Left colon (tissue), 2 donors: ENCODE data around the gene HCFC1. TPM values are rescaled to one million over a fixed set of nuclear protein-coding genes. Genes with fewer than 3 reads are reported as not detected.

Source experiments
- ATAC-seq: fragments of 200-7000 bp; cut with Tn5 transposase; one replicate; pipeline ENCODE4 v1.9.1; 2020; ENCODE audit warnings: mild to moderate bottlenecking, moderate library complexity
- DNase-seq, 2 donors: peaks; one replicate each; pipeline ENCODE4 v3.0.0-alpha.2; 2020
- intact Hi-C, 2 donors: fragments of 100-400 bp; cut with DNase I in 1 of 2; cut with micrococcal nuclease in 1 of 2; formaldehyde crosslinking; loops; one replicate each; pipeline versions ENCODE4 v1.11.2 to v1.14.0; 2022; cut with DNase I, micrococcal nuclease
- total RNA-seq, 2 donors: library from RNA; stranded (reverse); fragmentation: NEBNext Ultra II Directional; extraction: Animal tissue kit (Norgen Biotek cat#: 25700); gene quantifications; one replicate each; pipeline ENCODE4 v1.2.1, GENCODE V29; 2021
- donor health status: DM: no; HTN: no; CAD: no.
- donor health status: DM: yes; HTN: yes; CAD: no.

HCFC1 gene
- total RNA-seq, 2 donors from 2014 or later, result 31.9 to 47.9 TPM

DNA sequence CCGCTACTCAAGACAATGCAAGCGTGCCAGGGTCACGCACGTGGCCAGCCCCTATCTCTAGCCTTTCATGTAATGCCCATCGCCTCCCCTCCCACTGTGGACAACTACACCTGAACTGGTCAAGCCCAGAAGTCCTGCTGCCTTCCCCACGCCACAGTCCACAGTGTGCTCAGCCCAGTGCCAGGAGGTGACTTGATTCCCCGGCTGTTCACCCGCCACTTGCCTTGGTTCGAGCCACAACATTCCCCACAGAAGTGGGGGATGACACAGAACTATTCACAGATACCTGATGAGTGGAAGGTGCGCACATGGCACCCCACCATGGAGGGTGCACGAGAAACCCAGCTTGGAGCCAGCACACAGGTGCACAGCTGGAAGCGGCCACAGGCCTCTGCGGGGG is 52.3 kb downstream of the HCFC1 start:
- no peak for DNase-seq
- intact Hi-C loops, result no loop called here
- ATAC-seq, result no peak

DNA sequence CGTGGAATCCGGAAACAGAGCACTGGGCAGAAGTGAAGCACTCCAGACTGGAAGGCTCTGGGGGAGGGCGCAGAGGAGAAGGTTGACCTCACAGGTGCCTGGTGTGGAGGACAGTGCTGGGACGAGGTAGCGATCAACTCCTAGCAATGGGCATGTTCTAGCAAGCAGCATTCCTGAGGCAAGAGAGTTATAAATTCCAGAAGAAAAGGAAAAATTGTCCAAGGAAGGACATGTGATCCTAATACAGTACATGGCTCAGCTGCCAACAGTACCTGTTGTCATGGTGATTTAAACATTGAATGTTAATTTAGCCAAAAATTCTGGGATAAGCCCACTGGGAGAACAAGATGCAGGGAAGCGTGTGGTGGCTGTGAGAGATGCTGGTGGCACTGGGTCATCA is 53.7 kb downstream of the HCFC1 start:
- no peak for ATAC-seq
- intact Hi-C loops, result no loop called here
- no peak for DNase-seq

DNA sequence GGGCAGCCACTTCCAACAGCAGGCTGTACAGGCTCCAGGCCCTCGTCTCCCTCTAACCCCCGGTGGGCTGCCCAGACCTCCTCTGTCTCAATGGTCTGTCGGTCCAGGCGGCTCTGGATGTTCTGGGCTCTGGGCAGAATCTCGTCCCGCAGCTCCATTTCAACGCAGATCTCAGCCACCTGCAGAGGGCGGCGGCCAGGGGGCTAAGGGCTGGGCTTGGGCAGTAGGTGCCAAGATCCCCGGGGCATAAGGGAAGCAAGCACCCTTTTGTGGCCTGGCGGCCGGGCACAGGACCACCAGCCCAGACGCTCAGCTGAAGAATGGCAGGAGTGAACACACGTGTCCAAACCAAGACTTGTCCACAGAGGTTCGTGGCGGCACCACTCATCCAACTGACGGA is 57.9 kb downstream of the HCFC1 start:
- DNase-seq, result no peak
- intact Hi-C loops, result no loop called here
- ATAC-seq, result no peak

DNA sequence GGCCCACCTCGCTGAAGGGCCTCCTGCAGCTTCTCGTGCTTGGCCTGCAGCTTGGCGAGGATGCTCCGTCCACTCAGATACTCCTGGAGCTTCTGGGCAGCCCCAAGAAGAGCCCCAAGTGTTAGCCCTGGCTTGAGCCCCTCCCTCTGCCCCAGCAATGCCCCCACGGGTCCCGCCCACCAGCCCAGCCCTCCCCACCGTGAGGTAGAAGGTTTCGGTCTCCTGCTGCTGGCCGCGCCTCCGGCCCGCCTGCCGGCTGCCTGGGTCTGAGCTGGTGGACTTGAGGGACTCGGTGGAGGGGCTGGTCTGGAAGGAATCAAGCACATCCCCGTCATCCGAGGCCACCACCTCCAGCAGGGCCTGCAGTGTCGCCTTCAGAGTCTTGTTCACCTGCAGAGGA is 58.4 kb downstream of the HCFC1 start:
- DNase-seq, result no peak
- intact Hi-C loops, result no loop called here
- ATAC-seq, result no peak

DNA sequence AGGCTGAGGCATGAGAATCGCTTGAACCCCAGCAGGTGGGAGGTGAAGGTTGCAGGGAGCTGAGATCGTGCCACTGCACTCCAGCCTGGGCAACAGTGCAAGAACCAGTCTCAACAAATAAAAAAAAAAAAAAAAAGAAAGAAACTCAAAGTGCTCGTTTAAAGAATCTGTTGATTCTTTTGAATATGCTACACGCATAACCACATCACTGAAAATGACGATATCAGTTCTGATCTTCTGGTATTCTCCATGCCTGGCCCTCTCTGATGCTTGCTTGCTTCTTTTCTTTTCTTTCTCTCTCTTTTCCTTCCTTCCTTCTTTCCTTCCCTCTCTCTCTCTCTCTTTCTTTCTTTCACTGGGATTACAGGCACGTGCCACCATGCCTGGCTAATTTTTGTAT is 59.8 kb downstream of the HCFC1 start:
- DNase-seq (no peak), ATAC-seq (no peak)
- intact Hi-C loops, result no loop called here

DNA sequence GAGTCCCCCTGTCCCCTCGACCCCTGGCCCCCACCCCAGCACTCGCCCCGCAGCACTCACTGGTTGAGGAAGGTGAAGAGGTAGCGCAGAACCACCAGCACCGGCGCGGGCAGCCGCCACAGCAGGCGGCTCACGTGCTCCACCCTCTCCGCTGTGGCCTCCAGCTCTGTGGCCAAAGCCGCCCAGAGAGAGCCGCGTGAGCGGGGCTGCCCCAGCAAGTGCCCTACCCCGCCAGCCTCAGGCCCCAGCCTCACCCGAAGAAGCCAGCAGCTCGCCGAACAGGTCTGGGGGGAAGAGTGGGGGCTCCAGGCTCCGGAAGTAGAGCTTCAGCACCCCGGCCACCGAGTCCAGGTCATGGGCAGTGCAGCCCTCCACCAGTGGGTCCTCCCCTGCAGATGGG is 61.2 kb downstream of the HCFC1 start:
- ATAC-seq (no peak), DNase-seq (peak in 1 of 2 donors; percentile 23)
- intact Hi-C loops, result no loop called here

DNA sequence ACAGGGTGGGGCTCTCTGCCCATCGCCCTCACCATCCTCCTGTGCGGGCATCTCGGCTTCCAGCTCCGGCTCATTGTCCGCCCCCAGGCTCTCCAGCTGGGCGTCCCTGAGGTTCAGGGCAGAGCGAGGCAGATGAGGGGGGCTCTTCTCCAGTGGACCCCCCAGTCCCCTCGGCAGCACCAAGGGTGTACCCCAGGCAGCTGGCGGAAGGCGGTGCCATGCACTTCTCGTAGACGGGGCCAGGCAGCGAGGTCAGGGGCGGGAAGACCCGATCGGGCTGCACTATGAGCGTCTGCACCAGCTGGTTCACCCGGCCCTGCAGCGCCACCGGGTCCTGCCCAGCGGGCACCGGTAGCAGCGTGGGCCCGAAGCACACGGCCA is 61.6 kb downstream of the HCFC1 start:
- ATAC-seq (no peak), DNase-seq (no peak)
- intact Hi-C loops, result no loop called here

DNA sequence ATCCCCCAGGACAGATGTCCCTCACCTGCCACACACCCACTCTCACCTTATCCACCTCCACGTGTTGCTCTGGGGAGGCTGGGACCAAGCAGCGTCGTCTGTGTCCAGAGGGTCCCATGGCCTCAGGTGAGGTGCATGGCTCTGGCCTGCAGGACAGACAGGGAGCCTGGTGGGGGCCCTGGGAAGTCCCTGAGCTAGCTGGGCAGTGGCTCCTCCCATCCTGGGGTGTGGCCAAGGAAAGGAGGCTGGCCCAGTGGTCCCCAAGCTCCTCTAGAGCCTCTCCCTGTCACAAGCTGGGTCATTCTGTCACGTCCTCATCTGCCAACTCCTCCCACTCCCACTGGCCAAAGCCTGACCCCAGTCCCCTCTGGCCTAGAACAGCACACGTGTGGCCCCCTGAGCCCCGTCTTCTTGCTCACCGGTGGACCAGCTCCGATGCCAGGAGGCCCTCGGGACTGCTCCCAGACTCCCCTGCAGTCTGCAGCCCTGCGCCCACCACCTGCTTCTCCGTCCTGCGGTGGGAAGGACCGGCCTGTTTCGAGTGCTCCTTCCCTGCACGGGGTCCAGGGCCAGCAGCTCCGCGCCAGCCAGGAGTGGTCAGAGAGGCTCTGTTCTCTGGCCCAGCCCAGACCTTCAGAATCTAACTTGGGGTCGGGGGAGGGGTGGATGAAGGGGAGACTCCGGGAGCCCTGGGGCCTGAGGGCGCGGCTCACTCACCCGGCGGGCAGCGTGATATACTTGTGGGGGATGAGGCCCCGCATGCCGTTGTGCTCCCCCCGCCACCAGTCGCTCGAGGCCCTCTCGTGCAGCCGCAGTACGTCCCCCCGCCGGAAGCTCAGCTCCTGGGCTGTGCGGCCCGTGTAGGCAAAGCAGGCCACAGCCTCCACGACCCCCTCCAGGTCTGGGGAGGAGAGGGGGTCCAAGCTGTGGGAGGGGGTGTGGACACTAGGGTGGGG is 62.3 kb downstream of the HCFC1 start:
- intact Hi-C loops, result no loop called here
- ATAC-seq, result no peak
- peak in 1 of 2 donors; percentile 20 for DNase-seq

DNA sequence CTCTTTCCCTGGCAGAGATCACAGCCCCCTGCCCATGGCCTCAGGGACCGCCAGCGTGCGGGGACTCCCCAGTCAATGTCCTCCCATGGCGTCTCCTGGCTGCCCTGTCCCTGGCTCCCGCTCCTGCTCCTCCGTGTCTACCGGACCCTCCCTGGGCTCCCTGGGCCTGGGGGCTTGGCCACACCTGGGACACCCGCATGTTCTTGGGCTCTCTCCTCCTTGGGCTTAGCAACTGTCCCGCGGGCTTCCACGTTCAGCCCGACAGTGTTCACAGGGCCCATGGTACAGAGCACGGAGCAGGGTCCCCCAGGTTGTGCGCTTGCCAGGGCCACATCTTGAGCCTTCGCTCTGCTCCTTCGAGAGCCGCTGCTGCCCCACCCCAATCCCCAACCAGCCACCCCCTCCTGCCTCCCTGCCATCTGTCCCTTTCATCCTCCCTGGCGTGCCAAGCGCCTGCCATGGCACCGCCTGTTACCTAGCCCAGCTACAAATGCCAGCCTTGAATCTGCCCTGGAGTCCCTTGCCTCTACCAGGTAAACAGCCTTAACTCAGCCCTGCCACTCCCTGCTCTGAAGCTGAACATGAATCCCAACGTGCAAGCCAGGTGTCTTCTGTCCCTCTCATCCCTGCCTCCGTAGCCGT is 63.3 kb downstream of the HCFC1 start:
- intact Hi-C loops, result no loop called here
- ATAC-seq (no peak), DNase-seq (peak in 1 of 2 donors; percentile 19)

DNA sequence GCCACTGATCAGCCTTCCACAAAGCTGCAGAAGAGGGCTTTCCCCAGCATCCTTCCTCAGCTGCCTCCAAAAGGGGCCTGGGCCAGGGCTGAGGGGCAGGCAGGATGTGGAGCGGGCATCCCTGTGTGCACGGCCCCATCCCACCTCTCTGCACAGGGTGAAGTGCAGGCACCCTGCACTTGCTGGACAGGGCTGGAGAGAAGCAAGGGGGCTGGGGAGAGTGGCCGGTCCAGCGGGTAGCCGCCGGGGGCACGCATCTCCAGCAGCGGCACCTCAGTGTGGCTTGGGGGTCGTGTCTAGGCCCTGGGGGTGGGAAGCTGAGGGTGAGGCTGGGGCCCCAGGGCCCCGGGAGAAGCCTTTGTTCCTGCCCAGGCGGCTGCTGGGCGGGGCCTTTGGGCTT is 64.2 kb downstream of the HCFC1 start:
- DNase-seq, result no peak
- no peak for ATAC-seq
- intact Hi-C loops, result no loop called here

DNA sequence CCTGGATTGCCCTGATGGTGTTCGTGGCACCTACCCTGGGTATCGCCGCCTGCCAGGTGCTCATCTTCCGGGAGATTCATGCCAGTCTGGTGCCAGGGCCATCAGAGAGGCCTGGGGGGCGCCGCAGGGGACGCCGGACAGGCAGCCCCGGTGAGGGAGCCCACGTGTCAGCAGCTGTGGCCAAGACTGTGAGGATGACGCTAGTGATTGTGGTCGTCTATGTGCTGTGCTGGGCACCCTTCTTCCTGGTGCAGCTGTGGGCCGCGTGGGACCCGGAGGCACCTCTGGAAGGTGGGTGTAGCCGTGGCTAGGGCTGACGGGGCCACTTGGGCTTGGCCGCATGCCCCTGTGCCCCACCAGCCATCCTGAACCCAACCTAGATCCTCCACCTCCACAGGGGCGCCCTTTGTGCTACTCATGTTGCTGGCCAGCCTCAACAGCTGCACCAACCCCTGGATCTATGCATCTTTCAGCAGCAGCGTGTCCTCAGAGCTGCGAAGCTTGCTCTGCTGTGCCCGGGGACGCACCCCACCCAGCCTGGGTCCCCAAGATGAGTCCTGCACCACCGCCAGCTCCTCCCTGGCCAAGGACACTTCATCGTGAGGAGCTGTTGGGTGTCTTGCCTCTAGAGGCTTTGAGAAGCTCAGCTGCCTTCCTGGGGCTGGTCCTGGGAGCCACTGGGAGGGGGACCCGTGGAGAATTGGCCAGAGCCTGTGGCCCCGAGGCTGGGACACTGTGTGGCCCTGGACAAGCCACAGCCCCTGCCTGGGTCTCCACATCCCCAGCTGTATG is 65.3 kb downstream of the HCFC1 start:
- intact Hi-C loops, result no loop called here
- DNase-seq (peak in 1 of 2 donors; percentile 20), ATAC-seq (peak; percentile 7)

DNA sequence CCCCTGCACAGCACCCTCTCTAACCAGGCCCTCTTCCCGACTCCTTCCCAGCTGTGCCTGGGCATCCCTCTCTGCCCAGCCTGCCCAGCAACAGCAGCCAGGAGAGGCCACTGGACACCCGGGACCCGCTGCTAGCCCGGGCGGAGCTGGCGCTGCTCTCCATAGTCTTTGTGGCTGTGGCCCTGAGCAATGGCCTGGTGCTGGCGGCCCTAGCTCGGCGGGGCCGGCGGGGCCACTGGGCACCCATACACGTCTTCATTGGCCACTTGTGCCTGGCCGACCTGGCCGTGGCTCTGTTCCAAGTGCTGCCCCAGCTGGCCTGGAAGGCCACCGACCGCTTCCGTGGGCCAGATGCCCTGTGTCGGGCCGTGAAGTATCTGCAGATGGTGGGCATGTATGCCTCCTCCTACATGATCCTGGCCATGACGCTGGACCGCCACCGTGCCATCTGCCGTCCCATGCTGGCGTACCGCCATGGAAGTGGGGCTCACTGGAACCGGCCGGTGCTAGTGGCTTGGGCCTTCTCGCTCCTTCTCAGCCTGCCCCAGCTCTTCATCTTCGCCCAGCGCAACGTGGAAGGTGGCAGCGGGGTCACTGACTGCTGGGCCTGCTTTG is 66.0 kb downstream of the HCFC1 start:
- intact Hi-C loops, result no loop called here
- DNase-seq (no peak), ATAC-seq (no peak)

DNA sequence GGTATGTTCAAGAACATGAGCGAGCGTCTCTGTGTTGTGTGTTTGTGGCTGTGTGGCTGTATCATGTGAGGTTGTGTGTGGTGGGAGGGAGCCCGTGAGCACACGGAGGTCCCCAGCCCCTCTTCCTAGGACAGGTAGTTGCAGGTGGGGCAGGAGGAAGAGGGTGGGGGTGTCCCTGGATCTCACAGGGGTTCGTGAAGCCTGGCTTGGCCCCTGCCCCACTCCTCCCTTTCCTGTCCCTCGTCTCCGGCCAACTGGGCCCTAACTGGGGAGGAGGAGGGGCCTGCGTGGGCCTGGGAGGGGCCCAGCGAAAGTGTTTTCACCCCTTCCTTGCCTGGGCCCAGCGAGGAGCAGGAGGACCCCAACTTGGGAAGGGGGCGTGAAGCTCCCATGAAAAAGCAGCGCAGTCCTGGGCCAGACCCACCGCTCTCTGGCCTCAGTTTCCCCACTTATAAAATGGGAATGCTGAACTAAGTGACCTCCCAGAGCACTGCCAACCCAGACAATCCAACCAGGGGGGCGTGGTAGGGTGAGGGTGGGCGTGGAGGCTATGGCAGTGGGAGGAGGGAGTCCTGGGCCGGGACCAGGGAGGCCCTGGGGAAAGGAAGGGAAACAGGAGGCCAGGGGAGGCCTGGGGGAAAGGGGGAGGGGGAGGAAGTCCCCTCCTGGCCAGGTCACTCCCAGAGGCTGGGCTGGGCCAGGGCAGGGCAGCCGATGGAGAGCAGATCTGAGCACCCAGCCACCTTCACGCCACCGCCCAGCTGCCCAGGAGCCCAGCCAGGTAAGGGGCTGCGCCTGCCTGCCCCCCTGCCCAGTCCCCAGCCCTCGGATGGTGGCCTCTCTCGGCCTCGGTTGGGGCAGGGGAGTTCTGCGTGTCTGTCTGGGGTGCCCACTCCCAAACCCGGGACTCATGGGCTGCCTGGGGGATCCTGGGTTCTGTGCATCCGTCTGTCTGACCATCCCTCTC is 67.3 kb downstream of the HCFC1 start, which contains the start of gene AVPR2:
TSS of gene AVPR2 (plus strand) at position 683 of the 967 bp plus-strand sequence. CDS start 473 bp downstream, outside the sequence.
- no peak for DNase-seq
- intact Hi-C loops, result no loop called here
- no peak for ATAC-seq

DNA sequence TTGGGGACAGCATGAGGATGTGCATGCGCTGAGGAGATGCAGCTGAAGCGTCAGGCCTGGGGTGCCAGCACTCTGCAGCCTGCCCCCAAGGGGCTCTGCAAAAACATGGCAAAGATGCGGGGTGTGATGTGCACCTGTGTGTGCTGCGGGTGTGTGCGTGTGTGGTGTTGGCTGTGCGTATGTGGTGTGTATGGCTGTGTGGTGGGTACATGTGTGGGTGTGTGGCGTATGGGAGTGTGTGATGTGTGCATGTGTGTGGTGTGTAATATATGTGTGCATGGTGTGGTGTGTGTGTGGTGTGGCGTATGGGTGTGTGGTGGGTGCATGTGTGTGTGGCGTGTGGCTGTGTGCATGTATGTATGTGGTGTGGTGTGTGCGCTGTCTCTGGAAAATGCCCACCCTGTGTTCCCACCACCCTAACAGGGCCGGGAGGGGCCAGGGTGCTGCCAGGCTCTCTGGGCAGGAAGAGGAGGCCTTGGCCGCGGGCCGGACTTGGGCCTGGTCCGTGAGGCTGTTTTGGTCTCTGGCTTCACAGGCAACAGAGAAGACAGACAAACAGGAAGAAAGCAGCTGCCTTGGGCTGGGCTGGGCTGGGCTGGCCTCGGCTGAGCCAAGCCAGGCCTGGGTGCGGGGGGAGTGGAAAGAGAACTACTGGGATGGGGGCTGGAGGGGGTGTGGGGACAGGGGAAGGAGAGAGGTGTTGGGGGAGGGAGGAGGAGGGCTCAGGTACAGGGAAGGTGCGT is 68.2 kb downstream of the HCFC1 start:
- DNase-seq (no peak), ATAC-seq (peak; percentile 29)
- intact Hi-C loops, result no loop called here

DNA sequence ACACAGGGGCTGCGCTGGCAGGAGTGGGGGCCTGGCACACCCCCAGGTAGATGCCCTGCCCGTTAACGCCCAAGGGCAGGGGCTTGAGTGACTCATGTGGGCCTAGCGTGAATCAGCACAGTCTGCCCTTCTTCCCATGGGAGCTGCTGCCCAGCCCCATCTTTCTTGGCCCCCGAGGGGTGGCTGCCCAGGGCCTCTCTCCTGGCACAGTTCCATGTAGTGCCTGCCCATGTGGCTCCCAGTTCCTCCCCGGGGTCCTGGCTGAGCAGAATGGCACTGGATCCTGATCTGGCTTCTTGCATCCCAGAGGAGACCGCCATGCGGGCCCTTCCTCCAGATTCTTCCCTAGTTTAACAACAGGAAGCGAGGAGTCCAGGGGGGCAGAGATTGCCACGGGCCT is 69.2 kb downstream of the HCFC1 start:
- no peak for ATAC-seq
- intact Hi-C loops, result no loop called here
- DNase-seq, result no peak

DNA sequence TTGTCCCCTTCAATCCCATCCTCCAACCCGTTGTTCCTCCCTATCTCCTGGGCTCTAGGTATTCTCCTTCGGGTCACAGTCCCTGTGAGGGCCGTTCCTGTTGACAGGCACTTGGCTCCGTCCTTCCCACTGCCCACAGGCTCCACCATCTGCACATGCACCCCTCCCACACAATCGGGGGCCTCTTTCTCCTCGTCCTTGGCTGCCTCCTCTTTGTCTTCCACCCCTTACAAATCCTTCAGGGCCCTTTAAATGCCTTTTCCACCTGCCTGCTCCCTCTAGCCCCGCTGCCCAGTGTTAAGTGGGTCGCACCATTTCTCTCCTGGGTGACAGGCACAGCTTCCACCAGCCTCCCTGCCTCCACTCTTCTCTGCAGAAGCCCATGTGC is 69.9 kb downstream of the HCFC1 start:
- no peak for ATAC-seq
- DNase-seq, result no peak
- intact Hi-C loops, result no loop called here
